NCI-H2081 (cell line): ENCODE results near the gene PER2.
A peak's percentile ranks its signal among the peaks of the same experiment; 100 is the strongest.
"Not testable (repeated sequence)": the region's sequence is repeated elsewhere in the genome, so short reads cannot be mapped to it uniquely, and the experiment has no call there.

Source experiments
- DNase-seq, 2 experiments: peaks; one replicate each; lab custom pipeline; 2025; lab: John Stamatoyannopoulos, UW

Gene PER2

GRCh38 chr2:238288650-238289573 lies 502 bp upstream of the PER2 start:
- DNase-seq, result peak; percentile 98 to 99

- DNase-seq, result no peak
Measured at GRCh38 chr2:238286987-238287736, 1.2 kb downstream of the PER2 start.

GRCh38 chr2:238286551-238286950 lies 1.9 kb downstream of the PER2 start:
- DNase-seq, result peak in 1 of 2 experiments; percentile 37

GRCh38 chr2:238286095-238286494 lies 2.3 kb downstream of the PER2 start:
- no peak for DNase-seq

GRCh38 chr2:238285653-238286082 lies 2.7 kb downstream of the PER2 start:
- DNase-seq, result peak; percentile 62 to 81

- DNase-seq, result no peak
Measured at GRCh38 chr2:238284802-238285515, 3.5 kb downstream of the PER2 start.

- DNase-seq, result no peak
Measured at GRCh38 chr2:238282861-238283738, 5.3 kb downstream of the PER2 start.

GRCh38 chr2:238281826-238282480 lies 6.5 kb downstream of the PER2 start:
- DNase-seq, result peak in 1 of 2 experiments; percentile 17

- DNase-seq, result no peak
Measured at GRCh38 chr2:238280083-238280825, 8.2 kb downstream of the PER2 start.

- no peak for DNase-seq
Measured at GRCh38 chr2:238279324-238279682, 9.1 kb downstream of the PER2 start.

GRCh38 chr2:238278626-238279323 lies 9.6 kb downstream of the PER2 start:
- DNase-seq, result no peak

GRCh38 chr2:238277695-238278094 lies 10.7 kb downstream of the PER2 start:
- DNase-seq, result no peak

GRCh38 chr2:238274152-238274865 lies 14.1 kb downstream of the PER2 start:
- no peak for DNase-seq

GRCh38 chr2:238273433-238273832 lies 15.0 kb downstream of the PER2 start:
- DNase-seq, result not testable (repeated sequence)

- no peak for DNase-seq
Measured at GRCh38 chr2:238272156-238272555, 16.3 kb downstream of the PER2 start.

- not testable (repeated sequence) for DNase-seq
Measured at GRCh38 chr2:238271686-238272085, 16.7 kb downstream of the PER2 start.

- DNase-seq, result no peak
Measured at GRCh38 chr2:238271061-238271554, 17.3 kb downstream of the PER2 start.

GRCh38 chr2:238270606-238271005 lies 17.8 kb downstream of the PER2 start:
- no peak for DNase-seq

- no peak for DNase-seq
Measured at GRCh38 chr2:238269741-238270140, 18.7 kb downstream of the PER2 start.
